ENCODE measurements around the gene PRKCSH.

GRCh38 chr19:11448923-11449554 lies 13.6 kb downstream of the PRKCSH start:
- no peak for TF ChIP-seq FOXK2 (IDR thresholded peaks at IDR 0.05)
- no peak for TF ChIP-seq LEF1 (IDR thresholded peaks at IDR 0.05; ENCODE audit: borderline replicate concordance)
- no peak for TF ChIP-seq NFRKB (IDR thresholded peaks at IDR 0.05)

Measured in HEK293T (cell line).